Thyroid gland (tissue), 4 donors: ENCODE measurements around the gene KIF16B.

Source experiments
- POLR2A ChIP-seq, 2 donors: fragments of 450-650 bp; IDR thresholded peaks; one replicate each; pipeline ENCODE4 v1.6.1; 2017; ENCODE audit warnings: antibody characterized with exemption in 2 of 2, mild to moderate bottlenecking in 2 of 2, moderate library complexity in 1 of 2
- TF ChIP-seq, protein P1 (sequence below), 6 experiments: fragments of 200-600 bp in 3 of 6; fragments of 450-650 bp in 3 of 6; sonication (generic) in 3 of 6; IDR thresholded peaks; one replicate each; pipeline ENCODE4 v1.5.1; 2016 to 2019; ENCODE audit warnings: antibody characterized with exemption in 6 of 6, mild to moderate bottlenecking in 2 of 6, inconsistent platforms in 1 of 6, moderate library complexity in 1 of 6

DNA sequence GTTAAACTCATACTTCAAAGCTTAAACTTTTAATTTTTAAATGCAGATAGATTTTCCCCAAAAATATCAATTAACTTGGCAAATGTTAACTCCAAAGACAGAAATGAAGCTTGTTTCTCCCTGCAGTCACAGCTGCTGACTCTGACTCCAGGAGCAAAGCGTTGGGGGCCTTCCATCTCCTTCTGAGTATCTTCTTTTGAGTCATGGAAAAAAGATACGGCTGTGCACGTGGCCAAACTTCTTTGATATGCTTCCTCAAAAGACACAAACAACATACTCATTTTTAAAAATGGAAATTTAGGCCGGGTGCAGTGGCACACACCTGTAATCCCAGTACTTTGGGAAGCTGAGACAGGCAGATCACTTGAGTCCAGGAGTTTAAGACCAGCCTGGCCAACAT lies 28.3 kb downstream of the KIF16B start:
- TF ChIP-seq, protein P1, sequence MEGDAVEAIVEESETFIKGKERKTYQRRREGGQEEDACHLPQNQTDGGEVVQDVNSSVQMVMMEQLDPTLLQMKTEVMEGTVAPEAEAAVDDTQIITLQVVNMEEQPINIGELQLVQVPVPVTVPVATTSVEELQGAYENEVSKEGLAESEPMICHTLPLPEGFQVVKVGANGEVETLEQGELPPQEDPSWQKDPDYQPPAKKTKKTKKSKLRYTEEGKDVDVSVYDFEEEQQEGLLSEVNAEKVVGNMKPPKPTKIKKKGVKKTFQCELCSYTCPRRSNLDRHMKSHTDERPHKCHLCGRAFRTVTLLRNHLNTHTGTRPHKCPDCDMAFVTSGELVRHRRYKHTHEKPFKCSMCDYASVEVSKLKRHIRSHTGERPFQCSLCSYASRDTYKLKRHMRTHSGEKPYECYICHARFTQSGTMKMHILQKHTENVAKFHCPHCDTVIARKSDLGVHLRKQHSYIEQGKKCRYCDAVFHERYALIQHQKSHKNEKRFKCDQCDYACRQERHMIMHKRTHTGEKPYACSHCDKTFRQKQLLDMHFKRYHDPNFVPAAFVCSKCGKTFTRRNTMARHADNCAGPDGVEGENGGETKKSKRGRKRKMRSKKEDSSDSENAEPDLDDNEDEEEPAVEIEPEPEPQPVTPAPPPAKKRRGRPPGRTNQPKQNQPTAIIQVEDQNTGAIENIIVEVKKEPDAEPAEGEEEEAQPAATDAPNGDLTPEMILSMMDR (IDR thresholded peaks at IDR 0.05): no peak
- no peak for TF ChIP-seq POLR2A (IDR thresholded peaks at IDR 0.05)
